ENCODE results near the gene SUPT3H.

DNA sequence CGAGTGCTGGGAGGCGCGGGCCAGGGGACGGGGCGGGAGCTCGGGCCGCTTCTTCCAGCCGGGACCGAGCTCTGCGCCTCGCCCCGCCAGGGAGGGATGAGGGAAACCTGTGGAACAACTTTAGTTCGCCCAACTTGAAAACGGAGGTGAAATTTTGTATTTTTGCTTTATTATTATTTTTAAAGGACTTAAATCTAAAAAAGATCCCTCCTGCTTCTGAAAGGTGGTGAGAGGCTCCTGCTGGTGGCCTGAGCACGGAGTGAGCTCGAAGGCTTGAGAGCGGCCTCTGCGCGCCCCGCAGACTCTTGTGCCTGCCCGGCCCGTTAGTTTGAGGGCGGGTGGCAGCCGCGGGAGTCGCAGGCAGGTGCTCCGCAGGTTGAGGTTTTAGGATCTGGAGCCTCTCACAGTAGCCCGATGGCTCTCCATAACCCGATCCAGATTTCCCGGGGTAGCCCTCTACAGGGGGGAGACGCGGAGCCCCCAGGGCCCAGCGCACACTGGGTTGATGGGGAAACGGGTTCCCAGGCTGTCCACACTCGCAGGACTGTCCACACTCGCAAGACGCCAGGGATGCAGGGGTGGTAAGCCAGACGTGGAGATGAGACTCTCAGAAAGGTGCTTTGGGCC is 46.2 kb upstream of the SUPT3H start:
- TF ChIP-seq, protein P1, sequence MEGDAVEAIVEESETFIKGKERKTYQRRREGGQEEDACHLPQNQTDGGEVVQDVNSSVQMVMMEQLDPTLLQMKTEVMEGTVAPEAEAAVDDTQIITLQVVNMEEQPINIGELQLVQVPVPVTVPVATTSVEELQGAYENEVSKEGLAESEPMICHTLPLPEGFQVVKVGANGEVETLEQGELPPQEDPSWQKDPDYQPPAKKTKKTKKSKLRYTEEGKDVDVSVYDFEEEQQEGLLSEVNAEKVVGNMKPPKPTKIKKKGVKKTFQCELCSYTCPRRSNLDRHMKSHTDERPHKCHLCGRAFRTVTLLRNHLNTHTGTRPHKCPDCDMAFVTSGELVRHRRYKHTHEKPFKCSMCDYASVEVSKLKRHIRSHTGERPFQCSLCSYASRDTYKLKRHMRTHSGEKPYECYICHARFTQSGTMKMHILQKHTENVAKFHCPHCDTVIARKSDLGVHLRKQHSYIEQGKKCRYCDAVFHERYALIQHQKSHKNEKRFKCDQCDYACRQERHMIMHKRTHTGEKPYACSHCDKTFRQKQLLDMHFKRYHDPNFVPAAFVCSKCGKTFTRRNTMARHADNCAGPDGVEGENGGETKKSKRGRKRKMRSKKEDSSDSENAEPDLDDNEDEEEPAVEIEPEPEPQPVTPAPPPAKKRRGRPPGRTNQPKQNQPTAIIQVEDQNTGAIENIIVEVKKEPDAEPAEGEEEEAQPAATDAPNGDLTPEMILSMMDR (optimal IDR thresholded peaks at IDR 0.05 in 1 of 3, IDR thresholded peaks at IDR 0.05 in 1 of 3, conservative IDR thresholded peaks at IDR 0.05 in 1 of 3; ENCODE audit: extremely low read depth in 1 of 3, insufficient read depth in 2 of 3, low read length in 3 of 3), result no peak
- no peak for TF ChIP-seq EZH2 (IDR thresholded peaks at IDR 0.05; ENCODE audit: low read length)
